Endothelial cell of umbilical vein (primary cell): Measurements from ENCODE around the gene CNDP1. TPM values are rescaled to one million over a fixed set of nuclear protein-coding genes. Genes with fewer than 3 reads are reported as not detected.

Experiments
- BruUV-seq: library from RNA; stranded (reverse); fragments of 400-500 nt; replicated peaks from 2 replicates; lab custom pipeline; 2021; lab: Mats Ljungman, UMichigan
- CTCF ChIA-PET: fragments of 300-600, 350-600 bp; sonication (Branson Sonifier 250); formaldehyde crosslinking; loops from one replicate; lab custom pipeline; 2021; ENCODE audit warnings: antibody characterized with exemption, inconsistent platforms; lab: Charles Lee
- POLR2A ChIA-PET: fragments of 300-600, 350-600 bp; sonication (Branson Sonifier 250); formaldehyde crosslinking; loops from one replicate; lab custom pipeline; 2021; ENCODE audit warnings: antibody characterized with exemption, inconsistent platforms; lab: Charles Lee
- DNase-seq: peaks from one replicate; pipeline ENCODE4 v3.0.0-alpha.2; 2011; ENCODE audit warnings: low read depth, low spot score
- FAIRE-seq: peaks from 2 replicates; lab custom pipeline; 2011; peaks lifted over from hg19 to GRCh38; lab: Jason Lieb, UNC
- H2AFZ ChIP-seq: 2 replicates; pipeline ENCODE4 v1.6.0; 2012; ENCODE audit warnings: low read depth, low read length, control low read depth, inconsistent platforms
- H3K27ac ChIP-seq: 2 replicates; pipeline ENCODE4 v1.5.1; 2011; ENCODE audit warnings: low read depth, mild to moderate bottlenecking, control low read depth, low read length, moderate library complexity; ENCODE audit not compliant: insufficient read depth
- H3K27me3 ChIP-seq, 2 experiments: 2 replicates each; pipeline versions ENCODE4 v1.6.0 to v1.6.1; 2011; ENCODE audit warnings: low read length in 2 of 2, mixed read lengths in 1 of 2; ENCODE audit not compliant: control insufficient read depth in 2 of 2, insufficient read depth in 2 of 2
- H3K36me3 ChIP-seq, 2 experiments: 2 replicates in 1 of 2; 3 replicates in 1 of 2; pipeline ENCODE4 v1.5.1; 2011; ENCODE audit warnings: low read length in 2 of 2, mild to moderate bottlenecking in 1 of 2, moderate library complexity in 1 of 2; ENCODE audit not compliant: control insufficient read depth in 2 of 2, insufficient read depth in 2 of 2; ENCODE audit errors: extremely low read depth in 1 of 2
- H3K4me1 ChIP-seq: 3 replicates; pipeline ENCODE4 v1.5.1; 2011; ENCODE audit warnings: mild to moderate bottlenecking, low read length; ENCODE audit not compliant: control insufficient read depth, insufficient read depth; ENCODE audit errors: extremely low read depth
- H3K4me2 ChIP-seq: 2 replicates; pipeline ENCODE4 v1.6.1; 2011; ENCODE audit warnings: low read length, control low read depth, mixed read lengths; ENCODE audit not compliant: insufficient read depth
- H3K4me3 ChIP-seq, 3 experiments: fragments of 200-600 bp in 1 of 3; sonication (generic), shearing (Covaris generic) in 1 of 3; replicated peaks in 1 of 3; 2 replicates each; pipeline ENCODE4 v1.5.1; 2011 to 2016; ENCODE audit warnings: control low read depth in 3 of 3, low read length in 3 of 3, mild to moderate bottlenecking in 2 of 3, inconsistent platforms in 1 of 3, low read depth in 1 of 3, moderate library complexity in 1 of 3; ENCODE audit not compliant: insufficient read depth in 1 of 3
- H3K79me2 ChIP-seq: 2 replicates; pipeline ENCODE4 v1.6.0; 2012; ENCODE audit warnings: low read length, inconsistent platforms; ENCODE audit not compliant: control insufficient read depth, insufficient read depth
- H3K9ac ChIP-seq: replicated peaks from 2 replicates; pipeline ENCODE3; 2011; ENCODE audit warnings: low read length, control low read depth; ENCODE audit not compliant: insufficient read depth; ENCODE audit errors: extremely low read depth
- H3K9me1 ChIP-seq: replicated peaks from 3 replicates; pipeline ENCODE4 v1.6.0; 2011; ENCODE audit warnings: mild to moderate bottlenecking, low read length; ENCODE audit not compliant: control insufficient read depth, insufficient read depth; ENCODE audit errors: extremely low read depth
- H3K9me3 ChIP-seq: replicated peaks from 2 replicates; pipeline ENCODE4 v1.5.1; 2012; ENCODE audit warnings: low read length, inconsistent platforms; ENCODE audit not compliant: control insufficient read depth, insufficient read depth
- H4K20me1 ChIP-seq: replicated peaks from 2 replicates; pipeline ENCODE3; 2011; ENCODE audit warnings: mild to moderate bottlenecking, low read length; ENCODE audit not compliant: control insufficient read depth, insufficient read depth; ENCODE audit errors: extremely low read depth
- EZH2 ChIP-seq: IDR thresholded peaks from 2 replicates; pipeline ENCODE4 v1.6.1; 2012; ENCODE audit warnings: borderline replicate concordance, low read depth, mild to moderate bottlenecking, moderate library complexity, low read length, inconsistent platforms; ENCODE audit not compliant: severe bottlenecking
- FOS ChIP-seq: IDR thresholded peaks from 2 replicates; pipeline ENCODE4 v1.6.1; 2011; ENCODE audit warnings: mild to moderate bottlenecking, low read length, moderate library complexity, borderline replicate concordance; ENCODE audit not compliant: insufficient read depth
- GATA2 ChIP-seq: IDR thresholded peaks from 2 replicates; pipeline ENCODE4 v1.7.0; 2011; ENCODE audit warnings: low read depth, mild to moderate bottlenecking, moderate library complexity, mixed read lengths, low read length; ENCODE audit not compliant: insufficient read length, insufficient read depth
- JUN ChIP-seq: IDR thresholded peaks from 2 replicates; pipeline ENCODE4 v1.6.1; 2011; ENCODE audit warnings: borderline replicate concordance, low read depth; ENCODE audit not compliant: insufficient read length, insufficient read depth
- MYC ChIP-seq: IDR thresholded peaks from one replicate; pipeline ENCODE4 v1.6.1; 2011; ENCODE audit warnings: mild to moderate bottlenecking, low read depth, low read length
- POLR2A ChIP-seq: IDR thresholded peaks from 2 replicates; pipeline ENCODE4 v1.6.1; 2012; ENCODE audit warnings: low read depth, mild to moderate bottlenecking, control low read depth, low read length
- POLR2AphosphoS5 ChIP-seq: IDR thresholded peaks from 2 replicates; pipeline ENCODE4 v1.6.1; 2012; ENCODE audit warnings: low read depth, mild to moderate bottlenecking, control low read depth, low read length, moderate library complexity; ENCODE audit not compliant: insufficient read depth
- dilution Hi-C: fragments of 300-500 bp; cut with MboI; formaldehyde crosslinking; loops from one replicate; pipeline ENCODE4 v1.15.0; 2019; ENCODE audit warnings: low sequenced_read_pairs; ENCODE audit not compliant: extremely low pct_ligation_motif_present
- intact Hi-C: fragments of 100-400 bp; cut with micrococcal nuclease; formaldehyde crosslinking; loops from one replicate; pipeline ENCODE4 v1.10.0; 2022
- polyA plus RNA-seq, 4 experiments: library from polyadenylated mRNA; depleted of rRNA in 3 of 4; stranded (reverse) in 3 of 4; unstranded in 1 of 4; fragments of >200 nt; gene quantifications; 2 replicates each; pipeline versions ENCODE4 v1.2.1 to v1.2.3, GENCODE V29; 2011 to 2012; ENCODE audit warnings: missing spikeins in 1 of 4
- total RNA-seq: library from RNA; stranded (reverse); gene quantifications from 2 replicates; pipeline ENCODE4 v1.2.3, GENCODE V29; 2021
- TF ChIP-seq, protein P1 (sequence below): IDR thresholded peaks from 2 replicates; pipeline ENCODE4 v1.6.1; 2011; ENCODE audit not compliant: insufficient read depth, insufficient read length
- TF ChIP-seq, protein P2 (sequence below), 2 donors: IDR thresholded peaks; 1 replicate in 1 of 2; 2 replicates in 1 of 2; pipeline ENCODE4 v1.5.1; 2011; ENCODE audit warnings: low read length in 2 of 2, mild to moderate bottlenecking in 2 of 2, moderate library complexity in 2 of 2, control low read depth in 1 of 2, inconsistent platforms in 1 of 2, low read depth in 1 of 2; ENCODE audit not compliant: insufficient read depth in 1 of 2; ENCODE audit errors: extremely low read depth in 1 of 2

Gene CNDP1
- total and polyA plus RNA-seq, 2 donors (not counting 3 experiments of a cell fraction or from before 2014, with no cell fraction given) = not detected

DNA sequence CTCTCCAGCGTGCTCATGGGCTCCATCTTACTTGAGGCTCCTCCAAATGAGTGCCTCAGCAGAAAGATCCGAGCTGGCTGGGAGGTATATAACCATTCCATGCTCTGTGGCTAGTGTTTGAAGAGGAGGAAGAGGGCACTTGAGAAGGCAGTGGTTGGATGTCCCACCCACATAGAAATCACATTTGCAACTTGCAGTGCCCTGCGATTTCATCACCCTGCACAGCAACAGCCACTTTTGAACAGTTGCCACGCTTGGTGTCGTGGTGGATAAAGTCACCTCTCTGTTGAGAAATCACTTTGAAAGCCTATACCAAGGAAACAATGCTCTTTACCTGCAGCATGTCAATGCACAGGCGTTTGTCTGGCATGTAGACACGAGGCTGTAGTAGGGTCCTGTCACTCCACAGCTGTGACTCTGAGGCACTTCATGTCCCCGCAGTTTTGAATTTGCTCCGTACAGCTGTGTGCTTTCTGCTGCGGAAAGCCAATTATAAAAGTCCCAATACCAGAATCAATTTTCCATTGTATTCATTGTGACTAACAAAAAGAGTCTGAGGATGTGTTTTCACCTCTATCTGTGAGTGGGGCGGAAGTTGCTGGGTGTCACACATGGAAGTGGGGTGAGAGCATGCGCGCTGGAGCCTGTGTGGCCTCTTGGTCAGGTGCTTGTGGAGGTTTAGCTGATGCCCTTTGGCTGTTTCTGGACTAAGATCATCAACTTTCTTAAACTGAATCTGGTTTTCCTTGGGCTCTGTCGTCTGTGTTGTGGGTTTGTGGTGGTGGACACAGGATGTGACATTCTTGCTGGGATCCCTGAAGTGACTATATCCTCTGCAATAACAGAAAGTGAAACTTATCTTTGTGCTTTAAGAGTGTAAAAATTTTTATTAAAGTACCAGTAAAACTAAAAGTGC is 35.3 kb upstream of the CNDP1 start:
- CTCF ChIA-PET = no interaction called here
- no TSS peak for BruUV-seq
- TF ChIP-seq EZH2 (no peak), JUN (no peak), POLR2AphosphoS5 (no peak), GATA2 (no peak), POLR2A (no peak), MYC (no peak), FOS (no peak)
- TF ChIP-seq, protein P1, sequence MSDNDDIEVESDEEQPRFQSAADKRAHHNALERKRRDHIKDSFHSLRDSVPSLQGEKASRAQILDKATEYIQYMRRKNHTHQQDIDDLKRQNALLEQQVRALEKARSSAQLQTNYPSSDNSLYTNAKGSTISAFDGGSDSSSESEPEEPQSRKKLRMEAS = no peak
- TF ChIP-seq, protein P2, sequence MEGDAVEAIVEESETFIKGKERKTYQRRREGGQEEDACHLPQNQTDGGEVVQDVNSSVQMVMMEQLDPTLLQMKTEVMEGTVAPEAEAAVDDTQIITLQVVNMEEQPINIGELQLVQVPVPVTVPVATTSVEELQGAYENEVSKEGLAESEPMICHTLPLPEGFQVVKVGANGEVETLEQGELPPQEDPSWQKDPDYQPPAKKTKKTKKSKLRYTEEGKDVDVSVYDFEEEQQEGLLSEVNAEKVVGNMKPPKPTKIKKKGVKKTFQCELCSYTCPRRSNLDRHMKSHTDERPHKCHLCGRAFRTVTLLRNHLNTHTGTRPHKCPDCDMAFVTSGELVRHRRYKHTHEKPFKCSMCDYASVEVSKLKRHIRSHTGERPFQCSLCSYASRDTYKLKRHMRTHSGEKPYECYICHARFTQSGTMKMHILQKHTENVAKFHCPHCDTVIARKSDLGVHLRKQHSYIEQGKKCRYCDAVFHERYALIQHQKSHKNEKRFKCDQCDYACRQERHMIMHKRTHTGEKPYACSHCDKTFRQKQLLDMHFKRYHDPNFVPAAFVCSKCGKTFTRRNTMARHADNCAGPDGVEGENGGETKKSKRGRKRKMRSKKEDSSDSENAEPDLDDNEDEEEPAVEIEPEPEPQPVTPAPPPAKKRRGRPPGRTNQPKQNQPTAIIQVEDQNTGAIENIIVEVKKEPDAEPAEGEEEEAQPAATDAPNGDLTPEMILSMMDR (IDR thresholded peaks at IDR 0.05; ENCODE audit: extremely low read depth in 1 of 2, insufficient read depth in 1 of 2, low read depth in 1 of 2, low read length in 2 of 2) = no peak
- no peak overlapping the region for H3K4me2 ChIP-seq
- no peaks in the 10 kb centered on the region for H4K20me1 ChIP-seq
- peaks cover 3 to 13% of the 10 kb centered on the region in 2 experiments for H3K36me3 ChIP-seq
- dilution Hi-C loops (no loop called here), intact Hi-C loops (loop anchor here (5.0 to 10.0 kb wide), 2 partner anchors 706 to 1993 kb away; partner anchors contain the start of gene PTGR3)
- H2AFZ ChIP-seq = no peak overlapping the region
- FAIRE-seq = no peak
- H3K79me2 ChIP-seq = peaks cover 23% of the 10 kb centered on the region
- H3K4me3 ChIP-seq = no peak overlapping the region
- no peaks in the 10 kb centered on the region for H3K9me1 ChIP-seq
- no peak overlapping the region for H3K9ac ChIP-seq
- POLR2A ChIA-PET = no interaction called here
- H3K4me1 ChIP-seq = peaks cover 11% of the 10 kb centered on the region
- H3K9me3 ChIP-seq = no peaks in the 10 kb centered on the region
- DNase-seq = no peak
- peaks cover 3 to 5% of the 10 kb centered on the region in 2 experiments for H3K27me3 ChIP-seq
- H3K27ac ChIP-seq = no peak overlapping the region
